ENCODE measurements around the gene CCDC181. TPM values are rescaled to one million over a fixed set of nuclear protein-coding genes. Genes with fewer than 3 reads are reported as not detected.

The CCDC181 gene
- total and polyA plus RNA-seq, 2 donors (not counting 1 experiment from before 2014, with no cell fraction given): not detected

DNA sequence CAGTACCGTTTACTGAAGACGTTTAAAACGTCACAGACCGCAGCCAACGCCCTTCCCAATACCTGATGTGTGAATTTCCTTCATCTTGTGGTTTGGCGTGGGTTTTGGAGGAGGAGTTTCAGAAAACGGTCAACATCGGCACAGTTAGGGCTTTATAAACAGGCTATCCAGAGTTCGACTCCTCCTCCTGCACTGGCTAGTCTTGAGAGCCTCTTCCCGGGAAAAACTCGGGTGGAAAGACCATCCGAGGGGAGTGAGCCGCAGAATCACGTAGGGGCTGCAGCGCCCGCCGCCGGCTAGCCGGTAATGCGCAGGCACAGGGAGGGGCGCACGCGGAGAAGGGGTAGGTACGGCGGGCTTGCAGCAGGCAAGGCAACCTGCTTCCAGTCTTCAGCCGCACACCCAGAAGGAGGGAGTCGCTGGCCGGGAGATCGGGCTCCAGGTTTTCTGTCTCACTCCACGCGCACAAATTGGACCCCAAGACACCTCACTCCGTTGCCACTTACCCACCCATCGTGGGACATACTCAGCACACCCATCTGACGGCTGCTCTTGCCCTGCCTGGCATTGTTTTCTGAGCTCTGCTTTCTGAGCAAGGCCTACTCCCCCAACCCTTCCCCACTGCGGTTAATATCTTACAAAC is 33.0 kb upstream of the CCDC181 start:
- CTCF ChIA-PET: interaction anchor here (0.9 to 1.8 kb wide), 2 partner anchors 85 to 90 kb away, joined by 3 to 4 read pairs; no protein-coding TSS in a partner anchor
- H3K4me2 ChIP-seq (replicated peaks; ENCODE audit: low read depth, low read length, poor library complexity, severe bottlenecking): peak overlapping the region; percentile 55
- no peaks in the 10 kb centered on the region for H3K79me2 ChIP-seq (ENCODE audit: control insufficient read depth, insufficient read depth, low read length)
- no peak for TF ChIP-seq EZH2 (IDR thresholded peaks at IDR 0.05; ENCODE audit: borderline replicate concordance, insufficient read depth, low read depth, low read length, poor library complexity, severe bottlenecking)
- no peak overlapping the region for H3K27ac ChIP-seq (ENCODE audit: low read length in 2 of 2)
- peak overlapping the region in 4 of 5 experiments; percentile 21 to 42 (median 31) for H3K4me3 ChIP-seq (ENCODE audit: control extremely low read depth in 1 of 5, extremely low read depth in 1 of 5, insufficient read depth in 1 of 5, low read depth in 2 of 5, low read length in 4 of 5)
- H3K27me3 ChIP-seq (replicated peaks in 1 of 4; ENCODE audit: control extremely low read depth in 1 of 4, control insufficient read depth in 3 of 4, insufficient read depth in 4 of 4, low read length in 3 of 4): peaks cover 0 to 17% (median 15%) of the 10 kb centered on the region in 4 experiments
- Mint-ChIP-seq H3K4me1 (peaks cover 7% of the 10 kb centered on the region), H3K9me3 (ENCODE audit: insufficient read depth) (peaks cover 7% of the 10 kb centered on the region), H3K4me3 (peak overlapping the region; percentile 50), H3K27me3 (peaks cover 33% of the 10 kb centered on the region), H3K27ac (no peak overlapping the region)
- intact Hi-C loops (cut with micrococcal nuclease): no loop called here
- peaks cover 4 to 10% (median 5%) of the 10 kb centered on the region in 3 donors for H3K9me3 ChIP-seq (ENCODE audit: control extremely low read depth in 1 of 3, control insufficient read depth in 2 of 3, insufficient read depth in 1 of 3, low read length in 2 of 3)
- POLR2A ChIA-PET: no interaction called here
- no peaks in the 10 kb centered on the region for H3K36me3 ChIP-seq (replicated peaks in 1 of 2; ENCODE audit: control extremely low read depth in 1 of 2, control insufficient read depth in 1 of 2, extremely low read depth in 1 of 2, insufficient read depth in 2 of 2, low read length in 1 of 2)
- DNase-seq (peak; percentile 20), ATAC-seq (ENCODE audit: low read depth) (no peak)
- peaks cover 5 to 7% of the 10 kb centered on the region in 2 donors for H3K4me1 ChIP-seq (ENCODE audit: control insufficient read depth in 2 of 2, insufficient read depth in 2 of 2, low read length in 2 of 2)
- peak overlapping the region; percentile 64 for H2AFZ ChIP-seq (ENCODE audit: insufficient read depth, low read depth, low read length, poor library complexity, severe bottlenecking)
- no peaks in the 10 kb centered on the region for H4K20me1 ChIP-seq (ENCODE audit: control insufficient read depth, insufficient read depth, low read length, poor library complexity, severe bottlenecking)
- H3K9ac ChIP-seq (ENCODE audit: low read length): peak overlapping the region; percentile 47
- 23% methylated on average over 28 of the region's 35 CpGs for WGBS (ENCODE audit: insufficient coverage)

DNA sequence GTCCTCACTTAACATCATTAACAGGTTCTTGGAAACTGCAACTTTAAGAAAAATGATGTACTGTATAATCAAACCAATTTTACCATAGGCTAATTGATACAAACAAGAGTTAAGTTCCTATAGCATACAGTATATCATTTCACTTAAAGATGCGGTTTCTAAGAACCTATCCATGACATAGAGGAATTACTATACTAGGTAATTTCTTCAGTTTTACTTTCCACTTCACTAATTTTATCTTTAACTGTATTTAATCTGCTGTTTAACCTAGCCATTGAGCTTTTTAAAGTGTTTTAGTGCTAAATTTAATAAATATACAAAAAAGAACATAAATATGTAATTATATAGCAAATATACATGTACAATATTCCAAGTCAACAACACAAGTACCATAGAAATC is 30.2 kb upstream of the CCDC181 start:
- intact Hi-C loops (cut with micrococcal nuclease): no loop called here
- H3K4me3 ChIP-seq (ENCODE audit: control extremely low read depth in 1 of 5, extremely low read depth in 1 of 5, insufficient read depth in 1 of 5, low read depth in 2 of 5, low read length in 4 of 5): no peak overlapping the region
- peaks cover 5 to 7% of the 10 kb centered on the region in 2 donors for H3K4me1 ChIP-seq (ENCODE audit: control insufficient read depth in 2 of 2, insufficient read depth in 2 of 2, low read length in 2 of 2)
- no peak overlapping the region for H3K9ac ChIP-seq (ENCODE audit: low read length)
- no peak overlapping the region for H3K4me2 ChIP-seq (replicated peaks; ENCODE audit: low read depth, low read length, poor library complexity, severe bottlenecking)
- no peak for TF ChIP-seq EZH2 (IDR thresholded peaks at IDR 0.05; ENCODE audit: borderline replicate concordance, insufficient read depth, low read depth, low read length, poor library complexity, severe bottlenecking)
- TF ChIP-seq, protein P1, sequence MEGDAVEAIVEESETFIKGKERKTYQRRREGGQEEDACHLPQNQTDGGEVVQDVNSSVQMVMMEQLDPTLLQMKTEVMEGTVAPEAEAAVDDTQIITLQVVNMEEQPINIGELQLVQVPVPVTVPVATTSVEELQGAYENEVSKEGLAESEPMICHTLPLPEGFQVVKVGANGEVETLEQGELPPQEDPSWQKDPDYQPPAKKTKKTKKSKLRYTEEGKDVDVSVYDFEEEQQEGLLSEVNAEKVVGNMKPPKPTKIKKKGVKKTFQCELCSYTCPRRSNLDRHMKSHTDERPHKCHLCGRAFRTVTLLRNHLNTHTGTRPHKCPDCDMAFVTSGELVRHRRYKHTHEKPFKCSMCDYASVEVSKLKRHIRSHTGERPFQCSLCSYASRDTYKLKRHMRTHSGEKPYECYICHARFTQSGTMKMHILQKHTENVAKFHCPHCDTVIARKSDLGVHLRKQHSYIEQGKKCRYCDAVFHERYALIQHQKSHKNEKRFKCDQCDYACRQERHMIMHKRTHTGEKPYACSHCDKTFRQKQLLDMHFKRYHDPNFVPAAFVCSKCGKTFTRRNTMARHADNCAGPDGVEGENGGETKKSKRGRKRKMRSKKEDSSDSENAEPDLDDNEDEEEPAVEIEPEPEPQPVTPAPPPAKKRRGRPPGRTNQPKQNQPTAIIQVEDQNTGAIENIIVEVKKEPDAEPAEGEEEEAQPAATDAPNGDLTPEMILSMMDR (IDR thresholded peaks at IDR 0.05): no peak
- DNase-seq: no peak
- peaks cover 5 to 10% (median 8%) of the 10 kb centered on the region in 3 donors for H3K9me3 ChIP-seq (ENCODE audit: control extremely low read depth in 1 of 3, control insufficient read depth in 2 of 3, insufficient read depth in 1 of 3, low read length in 2 of 3)
- no peak overlapping the region for H3K27ac ChIP-seq (ENCODE audit: low read length in 2 of 2)
- ATAC-seq (ENCODE audit: low read depth): no peak
- H3K36me3 ChIP-seq (replicated peaks in 1 of 2; ENCODE audit: control extremely low read depth in 1 of 2, control insufficient read depth in 1 of 2, extremely low read depth in 1 of 2, insufficient read depth in 2 of 2, low read length in 1 of 2): no peaks in the 10 kb centered on the region
- no peaks in the 10 kb centered on the region for H4K20me1 ChIP-seq (ENCODE audit: control insufficient read depth, insufficient read depth, low read length, poor library complexity, severe bottlenecking)
- no CpG with 5 or more reads among the region's 1 CpG for WGBS (ENCODE audit: insufficient coverage)
- peaks cover 0 to 17% (median 15%) of the 10 kb centered on the region in 4 experiments for H3K27me3 ChIP-seq (replicated peaks in 1 of 4; ENCODE audit: control extremely low read depth in 1 of 4, control insufficient read depth in 3 of 4, insufficient read depth in 4 of 4, low read length in 3 of 4)
- Mint-ChIP-seq H3K4me1 (peaks cover 7% of the 10 kb centered on the region), H3K27ac (no peak overlapping the region), H3K27me3 (peaks cover 44% of the 10 kb centered on the region), H3K4me3 (no peak overlapping the region), H3K9me3 (ENCODE audit: insufficient read depth) (peaks cover 7% of the 10 kb centered on the region)
- ChIA-PET POLR2A (no interaction called here), CTCF (no interaction called here)
- H3K79me2 ChIP-seq (ENCODE audit: control insufficient read depth, insufficient read depth, low read length): no peaks in the 10 kb centered on the region
- no peak overlapping the region for H2AFZ ChIP-seq (ENCODE audit: insufficient read depth, low read depth, low read length, poor library complexity, severe bottlenecking)

Measured in B cell (primary cell).